Endodermal cell (in vitro differentiated cells): ENCODE results near the gene CLEC4G. TPM values are rescaled to one million over a fixed set of nuclear protein-coding genes. Genes with fewer than 3 reads are reported as not detected.

ENCODE experiments used
- DNase-seq: peaks from one replicate; pipeline ENCODE4 v3.0.0-alpha.2; 2017
- H3K27ac ChIP-seq: 2 replicates; pipeline ENCODE4 v1.5.1; 2013; ENCODE audit warnings: mild to moderate bottlenecking, low read depth, low read length, moderate library complexity
- H3K27me3 ChIP-seq: 2 replicates; pipeline ENCODE4 v1.6.1; 2013; ENCODE audit warnings: mild to moderate bottlenecking, low read length, moderate library complexity; ENCODE audit not compliant: insufficient read depth, control insufficient read depth, poor library complexity, severe bottlenecking
- H3K36me3 ChIP-seq: 2 replicates; pipeline ENCODE4 v1.7.0; 2013; ENCODE audit warnings: mild to moderate bottlenecking, low read length, moderate library complexity; ENCODE audit not compliant: control insufficient read depth, insufficient read depth
- H3K4me1 ChIP-seq: one replicate; pipeline ENCODE4 v1.7.0; 2013; ENCODE audit warnings: low read length; ENCODE audit not compliant: control insufficient read depth, insufficient read depth
- H3K4me3 ChIP-seq: 2 replicates; pipeline ENCODE4 v1.5.1; 2013; ENCODE audit warnings: mild to moderate bottlenecking, low read length, moderate library complexity
- H3K9ac ChIP-seq: 2 replicates; pipeline ENCODE4 v1.6.1; 2013; ENCODE audit warnings: mild to moderate bottlenecking, low read length, moderate library complexity; ENCODE audit not compliant: poor library complexity, severe bottlenecking; ENCODE audit errors: extremely low read depth
- H3K9me3 ChIP-seq: 2 replicates; pipeline ENCODE4 v1.6.1; 2013; ENCODE audit warnings: mild to moderate bottlenecking, low read length, moderate library complexity; ENCODE audit not compliant: control insufficient read depth
- H3K27ac Mint-ChIP-seq: 2 replicates; pipeline ENCODE4 v1.8.0; 2020; ENCODE audit warnings: mixed read lengths
- H3K27me3 Mint-ChIP-seq: 2 replicates; pipeline ENCODE4 v1.8.0; 2021; ENCODE audit warnings: mild to moderate bottlenecking, mixed read lengths; ENCODE audit not compliant: insufficient read depth
- H3K36me3 Mint-ChIP-seq: 2 replicates; pipeline ENCODE4 v1.8.0; 2020; ENCODE audit warnings: low read depth, mixed read lengths
- H3K4me1 Mint-ChIP-seq: 2 replicates; pipeline ENCODE4 v1.8.0; 2020; ENCODE audit warnings: mixed read lengths
- H3K4me3 Mint-ChIP-seq: 2 replicates; pipeline ENCODE4 v1.8.0; 2020; ENCODE audit warnings: mild to moderate bottlenecking, moderate library complexity, mixed read lengths
- H3K9me3 Mint-ChIP-seq: 2 replicates; pipeline ENCODE4 v1.8.0; 2020; ENCODE audit warnings: mild to moderate bottlenecking, mixed read lengths
- CTCF ChIP-seq: fragments of 200-600 bp; sonication (generic); conservative IDR thresholded peaks from 2 replicates; pipeline ENCODE4 v1.5.0; 2021; ENCODE audit warnings: antibody characterized with exemption, mild to moderate bottlenecking
- WGBS, 2 experiments: methylation state at CpG; one replicate each; pipeline versions ENCODE4 v1.1.5 to v1.1.7; 2013; ENCODE audit warnings: missing lambda C conversion rate in 2 of 2, mixed read lengths in 1 of 2; ENCODE audit not compliant: insufficient coverage in 1 of 2, insufficient read length in 1 of 2; 5-methylcytosine and 5-hydroxymethylcytosine counted together
- total RNA-seq, 2 donors: library from RNA; stranded (reverse); fragmentation: NEBNext Ultra II Directional in 1 of 2; extraction: Animal tissue kit (Norgen Biotek cat#: 25700) in 1 of 2; gene quantifications; 2 replicates in 1 of 2; 3 replicates in 1 of 2; pipeline ENCODE4 v1.2.1, GENCODE V29; 2021

The CLEC4G gene
- total RNA-seq, 2 donors from 2014 or later, result not detected

- H3K9me3 Mint-ChIP-seq, result no peaks in the 10 kb centered on the region
- Histone ChIP-seq H3K4me1 (no peaks in the 10 kb centered on the region), H3K4me3 (no peak overlapping the region), H3K27me3 (peaks cover 26% of the 10 kb centered on the region), H3K36me3 (no peaks in the 10 kb centered on the region), H3K27ac (no peak overlapping the region), H3K9me3 (no peaks in the 10 kb centered on the region), H3K9ac (no peak overlapping the region)
- H3K4me1 Mint-ChIP-seq, result no peaks in the 10 kb centered on the region
- no peak for DNase-seq
- H3K4me3 Mint-ChIP-seq, result no peak overlapping the region
- WGBS, 2 experiments, result 85 to 86% methylated on average over 15 to 19 of the region's 19 CpGs
- no peak for TF ChIP-seq CTCF
- no peak overlapping the region for H3K27ac Mint-ChIP-seq
- H3K36me3 Mint-ChIP-seq, result no peaks in the 10 kb centered on the region
- peaks cover 65% of the 10 kb centered on the region for H3K27me3 Mint-ChIP-seq
Observed at GRCh38 chr19:7739801-7740681, 8.1 kb upstream of the CLEC4G start.

GRCh38 chr19:7739211-7739755, 7.4 kb upstream of the CLEC4G start:
- no peak overlapping the region for H3K9ac ChIP-seq
- no peak overlapping the region for H3K4me3 ChIP-seq
- H3K27me3 ChIP-seq, result peaks cover 34% of the 10 kb centered on the region
- H3K36me3 Mint-ChIP-seq, result no peaks in the 10 kb centered on the region
- no peaks in the 10 kb centered on the region for H3K36me3 ChIP-seq
- no peak overlapping the region for H3K27ac ChIP-seq
- WGBS, 2 experiments, result 70 to 82% methylated on average over 2 of the region's 2 CpGs
- no peak overlapping the region for H3K4me3 Mint-ChIP-seq
- H3K9me3 Mint-ChIP-seq, result no peaks in the 10 kb centered on the region
- H3K9me3 ChIP-seq, result no peaks in the 10 kb centered on the region
- peaks cover 65% of the 10 kb centered on the region for H3K27me3 Mint-ChIP-seq
- H3K4me1 Mint-ChIP-seq, result no peaks in the 10 kb centered on the region
- no peak overlapping the region for H3K27ac Mint-ChIP-seq
- TF ChIP-seq CTCF, result no peak
- H3K4me1 ChIP-seq, result no peaks in the 10 kb centered on the region
- no peak for DNase-seq

GRCh38 chr19:7738023-7738422, 6.1 kb upstream of the CLEC4G start:
- H3K9me3 ChIP-seq, result no peaks in the 10 kb centered on the region
- H3K9me3 Mint-ChIP-seq, result no peaks in the 10 kb centered on the region
- 81 to 85% methylated on average over 7 of the region's 7 CpGs for WGBS, 2 experiments
- H3K27me3 Mint-ChIP-seq, result peaks cover 71% of the 10 kb centered on the region
- no peak overlapping the region for H3K27ac Mint-ChIP-seq
- DNase-seq, result no peak
- H3K4me3 ChIP-seq, result no peak overlapping the region
- no peaks in the 10 kb centered on the region for H3K4me1 Mint-ChIP-seq
- no peak overlapping the region for H3K27ac ChIP-seq
- H3K4me1 ChIP-seq, result no peaks in the 10 kb centered on the region
- no peaks in the 10 kb centered on the region for H3K36me3 ChIP-seq
- no peak for TF ChIP-seq CTCF
- H3K27me3 ChIP-seq, result peaks cover 46% of the 10 kb centered on the region
- no peak overlapping the region for H3K9ac ChIP-seq
- H3K36me3 Mint-ChIP-seq, result no peaks in the 10 kb centered on the region
- H3K4me3 Mint-ChIP-seq, result no peak overlapping the region
